Peyer's patch (tissue), 4 donors: ENCODE results near the gene MED31. TPM values are rescaled to one million over a fixed set of nuclear protein-coding genes. Genes with fewer than 3 reads are reported as not detected.
"Not testable (repeated sequence)": the region's sequence is repeated elsewhere in the genome, so short reads cannot be mapped to it uniquely, and the experiment has no call there.

Experiments used
- DNase-seq, 3 donors: peaks; one replicate each; pipeline ENCODE4 v3.0.0-alpha.2; 2017 to 2019
- H3K27ac ChIP-seq, 4 donors: fragments of 200-600 bp; sonication (generic); one replicate each; pipeline ENCODE4 v1.5.1; 2016 to 2019
- H3K27me3 ChIP-seq, 2 donors: fragments of 200-600 bp; sonication (generic); one replicate each; pipeline ENCODE4 v1.5.1; 2019
- H3K36me3 ChIP-seq, 3 donors: fragments of 200-600 bp; sonication (generic); one replicate each; pipeline ENCODE4 v1.5.1; 2016 to 2019
- H3K4me1 ChIP-seq, 4 donors: fragments of 200-600 bp; sonication (generic); one replicate each; pipeline ENCODE4 v1.5.1; 2016 to 2019
- H3K4me3 ChIP-seq, 4 donors: fragments of 200-600 bp; sonication (generic); 1 replicate in 3 of 4; 2 replicates in 1 of 4; pipeline ENCODE4 v1.5.1; 2016 to 2019; ENCODE audit warnings: mild to moderate bottlenecking in 1 of 4
- H3K9me3 ChIP-seq, 4 donors: fragments of 200-600 bp; sonication (generic); one replicate each; pipeline ENCODE4 v1.5.1; 2016 to 2019; ENCODE audit warnings: mild to moderate bottlenecking in 1 of 4
- POLR2A ChIP-seq, 2 donors: fragments of 450-650 bp; IDR thresholded peaks; one replicate each; pipeline ENCODE4 v1.5.1; 2017; ENCODE audit warnings: antibody characterized with exemption in 2 of 2, mild to moderate bottlenecking in 2 of 2, moderate library complexity in 2 of 2
- total RNA-seq, 4 donors: library from RNA; depleted of rRNA; stranded (reverse); fragments of >200 nt; gene quantifications; one replicate each; pipeline ENCODE4 v1.1.0, GENCODE V29; 2016
- TF ChIP-seq, protein P1 (sequence below), 6 experiments: fragments of 450-650 bp in 4 of 6; fragments of 200-600 bp in 2 of 6; sonication (generic) in 1 of 6; IDR thresholded peaks; one replicate each; pipeline ENCODE4 v1.5.1; 2017 to 2019; ENCODE audit warnings: antibody characterized with exemption in 6 of 6, mild to moderate bottlenecking in 3 of 6, moderate library complexity in 1 of 6

MED31 gene
- total RNA-seq, 4 donors from 2014 or later: 2.0 to 4.9 (median 3.1) TPM

DNA sequence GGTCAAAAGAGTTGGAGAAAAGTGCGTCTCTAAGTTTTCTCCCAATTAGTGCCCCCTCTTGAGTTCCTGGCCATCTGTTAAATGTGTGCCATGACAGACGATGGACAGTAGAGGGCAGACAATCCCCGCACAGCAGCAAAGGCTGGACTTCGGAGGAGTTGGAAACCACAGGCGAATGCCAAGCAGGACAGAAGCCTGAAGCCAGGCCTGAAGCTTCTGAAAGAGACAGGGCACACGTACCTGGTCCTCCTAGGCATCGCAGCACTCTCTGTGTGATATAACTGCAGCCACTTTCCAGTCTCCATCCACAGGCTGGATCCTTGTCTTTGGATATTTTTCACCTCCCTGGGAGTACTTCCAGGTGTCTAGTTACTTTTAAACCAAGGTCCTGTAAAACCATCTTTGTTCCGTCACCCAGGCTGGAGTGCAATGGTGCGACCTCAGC, 14.7 kb upstream of the MED31 start:
- DNase-seq: peak; percentile 58 to 80 (median 63)
- H3K27ac ChIP-seq: no peak overlapping the region

DNA sequence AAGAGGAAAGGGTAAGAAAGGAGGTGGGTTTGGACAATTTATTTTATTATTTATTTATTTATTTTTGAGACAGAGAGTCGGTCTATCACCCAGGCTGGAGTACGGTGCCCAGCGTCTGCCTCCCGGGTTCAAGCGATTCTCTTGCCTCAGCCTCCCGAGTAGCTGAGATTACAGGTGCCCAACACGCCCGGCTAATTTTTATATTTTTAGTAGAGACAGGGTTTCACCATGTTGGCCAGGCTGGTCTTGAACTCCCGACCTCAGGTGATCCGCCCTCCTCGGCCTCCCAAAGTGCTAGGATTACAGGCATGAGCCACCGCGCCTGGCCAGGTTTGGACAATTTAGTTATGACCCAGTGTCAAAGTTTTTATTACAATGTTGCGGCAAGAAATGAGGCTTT, 11.8 kb upstream of the MED31 start:
- H3K9me3 ChIP-seq, H3K27ac ChIP-seq, H3K27me3 ChIP-seq, H3K4me3 ChIP-seq, H3K4me1 ChIP-seq, H3K36me3 ChIP-seq, DNase-seq: not testable (repeated sequence)

More for the DNA sequence above, 14.7 kb upstream of the MED31 start:
- no peaks in the 10 kb centered on the region for H3K4me1 ChIP-seq
- TF ChIP-seq POLR2A (IDR thresholded peaks at IDR 0.05): no peak
- TF ChIP-seq, protein P1, sequence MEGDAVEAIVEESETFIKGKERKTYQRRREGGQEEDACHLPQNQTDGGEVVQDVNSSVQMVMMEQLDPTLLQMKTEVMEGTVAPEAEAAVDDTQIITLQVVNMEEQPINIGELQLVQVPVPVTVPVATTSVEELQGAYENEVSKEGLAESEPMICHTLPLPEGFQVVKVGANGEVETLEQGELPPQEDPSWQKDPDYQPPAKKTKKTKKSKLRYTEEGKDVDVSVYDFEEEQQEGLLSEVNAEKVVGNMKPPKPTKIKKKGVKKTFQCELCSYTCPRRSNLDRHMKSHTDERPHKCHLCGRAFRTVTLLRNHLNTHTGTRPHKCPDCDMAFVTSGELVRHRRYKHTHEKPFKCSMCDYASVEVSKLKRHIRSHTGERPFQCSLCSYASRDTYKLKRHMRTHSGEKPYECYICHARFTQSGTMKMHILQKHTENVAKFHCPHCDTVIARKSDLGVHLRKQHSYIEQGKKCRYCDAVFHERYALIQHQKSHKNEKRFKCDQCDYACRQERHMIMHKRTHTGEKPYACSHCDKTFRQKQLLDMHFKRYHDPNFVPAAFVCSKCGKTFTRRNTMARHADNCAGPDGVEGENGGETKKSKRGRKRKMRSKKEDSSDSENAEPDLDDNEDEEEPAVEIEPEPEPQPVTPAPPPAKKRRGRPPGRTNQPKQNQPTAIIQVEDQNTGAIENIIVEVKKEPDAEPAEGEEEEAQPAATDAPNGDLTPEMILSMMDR (IDR thresholded peaks at IDR 0.05): peak; percentile 72 to 88 (median 86)
- no peaks in the 10 kb centered on the region for H3K27me3 ChIP-seq
- H3K4me3 ChIP-seq: no peak overlapping the region
- H3K36me3 ChIP-seq: no peaks in the 10 kb centered on the region
- no peaks in the 10 kb centered on the region for H3K9me3 ChIP-seq

DNA sequence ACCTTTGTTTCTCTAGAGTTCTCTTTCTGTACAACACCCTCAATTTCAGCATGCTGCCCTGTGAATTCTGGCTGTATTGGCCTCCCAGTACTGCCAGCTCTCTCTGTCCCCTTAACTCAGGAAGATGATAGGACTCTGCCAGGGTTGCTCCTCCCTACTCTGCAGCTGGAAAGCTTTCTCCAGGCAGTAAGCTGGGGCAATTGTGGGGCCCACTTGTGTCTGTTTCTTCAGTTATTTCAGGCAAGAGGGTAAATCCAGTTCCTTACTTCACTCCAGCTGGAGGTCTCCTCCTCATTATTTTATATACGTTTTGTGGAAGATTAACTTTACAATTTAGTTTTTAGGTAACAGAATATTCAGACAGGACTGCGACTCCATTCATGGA, 10.1 kb upstream of the MED31 start:
- Histone ChIP-seq H3K4me3 (no peak overlapping the region), H3K9me3 (no peaks in the 10 kb centered on the region), H3K27me3 (no peaks in the 10 kb centered on the region), H3K36me3 (no peaks in the 10 kb centered on the region), H3K4me1 (peaks cover 0 to 5% (median 0%) of the 10 kb centered on the region in 4 donors), H3K27ac (peak overlapping the region in 1 of 4 donors; percentile 70)
- no peak for DNase-seq
- no peak for TF ChIP-seq POLR2A (IDR thresholded peaks at IDR 0.05)
- TF ChIP-seq, protein P1 (IDR thresholded peaks at IDR 0.05): no peak

DNA sequence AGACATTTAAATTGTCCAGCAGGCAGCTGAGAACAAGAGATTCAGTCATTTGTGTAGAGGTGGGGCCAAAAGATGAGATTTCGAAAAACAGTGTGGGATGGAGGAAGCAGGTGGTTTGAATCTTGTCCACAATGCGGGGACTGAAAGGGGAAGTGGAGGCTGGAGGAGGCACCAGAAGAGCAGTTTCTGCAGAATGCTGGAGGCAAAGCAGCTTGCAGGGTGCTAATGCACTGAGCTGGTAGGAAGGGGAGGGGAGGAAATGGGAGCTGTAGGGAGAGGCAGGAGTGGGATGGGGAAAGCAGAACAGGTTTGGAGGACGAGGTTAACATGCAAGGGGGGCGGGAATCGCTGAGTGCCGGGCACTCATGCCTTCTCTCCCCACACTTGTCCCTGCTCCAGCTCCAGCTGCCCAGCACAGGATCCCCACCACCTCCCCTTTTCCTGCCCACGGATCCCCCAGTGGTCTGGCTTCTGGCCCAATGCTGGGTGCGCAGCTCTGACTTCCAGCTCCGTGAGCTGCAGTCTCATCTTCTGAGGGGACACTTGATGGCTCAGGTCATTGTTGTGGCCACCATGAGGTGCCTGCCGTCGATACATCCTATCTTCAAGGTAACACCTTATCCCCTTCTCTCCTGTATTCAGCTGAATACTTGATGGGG, 9.5 kb upstream of the MED31 start:
- H3K36me3 ChIP-seq: no peaks in the 10 kb centered on the region

DNA sequence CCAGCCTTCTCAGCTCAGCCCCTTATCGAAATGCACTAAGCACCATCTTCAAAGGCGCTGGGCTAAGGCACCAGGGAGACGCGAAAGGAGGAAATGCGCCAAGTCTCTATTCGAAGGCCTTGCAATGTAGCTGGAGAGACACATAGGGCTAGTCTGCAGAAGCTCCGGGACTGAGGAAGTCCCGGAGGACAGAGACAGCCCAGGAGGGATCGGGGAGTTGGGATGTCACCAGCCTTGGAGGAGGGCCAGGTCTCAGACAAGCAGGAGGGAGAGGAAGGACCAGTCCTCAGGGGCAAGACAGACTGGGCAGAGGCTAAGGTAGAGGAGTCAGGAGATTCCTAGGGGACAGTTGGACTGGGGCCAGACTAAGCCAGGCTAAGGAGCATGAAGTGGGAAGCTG, 8.7 kb upstream of the MED31 start:
- TF ChIP-seq POLR2A (IDR thresholded peaks at IDR 0.05): no peak
- TF ChIP-seq, protein P1 (IDR thresholded peaks at IDR 0.05): no peak
- Histone ChIP-seq H3K36me3 (no peaks in the 10 kb centered on the region), H3K27me3 (no peaks in the 10 kb centered on the region), H3K4me1 (peaks cover 0 to 5% (median 3%) of the 10 kb centered on the region in 4 donors), H3K4me3 (no peak overlapping the region), H3K27ac (peak overlapping the region in 1 of 4 donors; percentile 70), H3K9me3 (no peaks in the 10 kb centered on the region)
- DNase-seq: no peak

More for the DNA sequence above, 9.5 kb upstream of the MED31 start:
- peak overlapping the region in 1 of 4 donors; percentile 70 for H3K27ac ChIP-seq
- H3K27me3 ChIP-seq: no peaks in the 10 kb centered on the region
- H3K9me3 ChIP-seq: no peaks in the 10 kb centered on the region
- peak overlapping the region in 1 of 4 donors; percentile 15 for H3K4me3 ChIP-seq
- peak in 2 of 3 donors; percentile 63 to 66 for DNase-seq
- TF ChIP-seq POLR2A (IDR thresholded peaks at IDR 0.05): no peak
- TF ChIP-seq, protein P1 (IDR thresholded peaks at IDR 0.05): no peak
- peaks cover 0 to 5% (median 0%) of the 10 kb centered on the region in 4 donors for H3K4me1 ChIP-seq

DNA sequence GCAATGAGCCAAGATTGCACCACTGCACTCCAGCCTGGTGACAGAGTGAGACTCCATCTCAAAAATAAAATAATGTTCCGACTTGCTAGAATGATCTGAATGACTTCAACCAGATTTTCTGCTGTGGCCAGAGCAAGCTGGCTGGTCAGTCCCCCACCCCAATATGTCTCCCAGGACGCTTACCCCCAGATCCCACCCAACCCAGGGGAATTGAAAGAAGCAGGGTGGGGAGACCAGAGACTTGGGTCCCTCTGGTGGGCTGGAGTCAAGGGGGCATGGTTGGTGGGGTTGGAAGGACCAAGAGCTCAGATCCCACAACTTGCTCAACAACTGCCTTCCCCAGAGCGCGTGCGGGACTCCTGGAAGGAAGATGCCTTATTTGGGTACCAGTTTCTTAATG, 7.0 kb upstream of the MED31 start:
- H3K9me3 ChIP-seq, DNase-seq, H3K4me3 ChIP-seq, H3K27me3 ChIP-seq, H3K36me3 ChIP-seq: not testable (repeated sequence)
- H3K4me1 ChIP-seq: peaks cover 0 to 14% (median 3%) of the 10 kb centered on the region in 4 donors
- peak overlapping the region in 1 of 4 donors; percentile 65 for H3K27ac ChIP-seq
